Measurements from ENCODE around the gene C1orf216. TPM values are rescaled to one million over a fixed set of nuclear protein-coding genes. Genes with fewer than 3 reads are reported as not detected.

Gene C1orf216
- total RNA-seq, 2 donors from 2014 or later = 12.9 to 15.0 TPM

Other genes with a start within 250 kb of the C1orf216 start
- 10 to 100 TPM; 50.2 to 56.6 TPM for gene KIAA0319L, start 161.5 kb downstream of the C1orf216 start, total RNA-seq
- gene NCDN, start 161.1 kb downstream of the C1orf216 start, total RNA-seq = 10 to 100 TPM; 23.4 TPM
- gene TFAP2E, start 145.6 kb downstream of the C1orf216 start, total RNA-seq = under 1 TPM; 0.32 to 0.47 TPM
- gene PSMB2, start 77.4 kb downstream of the C1orf216 start, total RNA-seq = 10 to 100 TPM; 35.0 to 36.4 TPM
- 1 to 10 TPM; 1.5 to 1.9 TPM for gene CLSPN, start 51.1 kb upstream of the C1orf216 start, total RNA-seq
- gene AGO4, start 89.1 kb upstream of the C1orf216 start, total RNA-seq = 10 to 100 TPM; 14.6 to 16.5 TPM
- gene AGO1, start 164.3 kb upstream of the C1orf216 start, total RNA-seq = 10 to 100 TPM; 23.7 to 24.6 TPM
- gene AGO3, start 212.2 kb upstream of the C1orf216 start, total RNA-seq = 10 to 100 TPM; 16.1 to 23.1 TPM